Measurements from ENCODE around the gene MAPK1.
"Not testable (repeated sequence)": the region's sequence is repeated elsewhere in the genome, so short reads cannot be mapped to it uniquely, and the experiment has no call there.

The MAPK1 gene

GRCh38 chr22:21850660-21851059 is 16.8 kb downstream of the MAPK1 start:
- H3K4me3 ChIP-seq (replicated peaks in 1 of 2; ENCODE audit: low read depth in 2 of 2, low read length in 2 of 2) = no peak overlapping the region
- TF ChIP-seq, protein P1, sequence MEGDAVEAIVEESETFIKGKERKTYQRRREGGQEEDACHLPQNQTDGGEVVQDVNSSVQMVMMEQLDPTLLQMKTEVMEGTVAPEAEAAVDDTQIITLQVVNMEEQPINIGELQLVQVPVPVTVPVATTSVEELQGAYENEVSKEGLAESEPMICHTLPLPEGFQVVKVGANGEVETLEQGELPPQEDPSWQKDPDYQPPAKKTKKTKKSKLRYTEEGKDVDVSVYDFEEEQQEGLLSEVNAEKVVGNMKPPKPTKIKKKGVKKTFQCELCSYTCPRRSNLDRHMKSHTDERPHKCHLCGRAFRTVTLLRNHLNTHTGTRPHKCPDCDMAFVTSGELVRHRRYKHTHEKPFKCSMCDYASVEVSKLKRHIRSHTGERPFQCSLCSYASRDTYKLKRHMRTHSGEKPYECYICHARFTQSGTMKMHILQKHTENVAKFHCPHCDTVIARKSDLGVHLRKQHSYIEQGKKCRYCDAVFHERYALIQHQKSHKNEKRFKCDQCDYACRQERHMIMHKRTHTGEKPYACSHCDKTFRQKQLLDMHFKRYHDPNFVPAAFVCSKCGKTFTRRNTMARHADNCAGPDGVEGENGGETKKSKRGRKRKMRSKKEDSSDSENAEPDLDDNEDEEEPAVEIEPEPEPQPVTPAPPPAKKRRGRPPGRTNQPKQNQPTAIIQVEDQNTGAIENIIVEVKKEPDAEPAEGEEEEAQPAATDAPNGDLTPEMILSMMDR (IDR thresholded peaks at IDR 0.05; ENCODE audit: low read depth, low read length) = no peak
- no peak for DNase-seq (ENCODE audit: low read depth in 2 of 2)

GRCh38 chr22:21849489-21849888 is 18.0 kb downstream of the MAPK1 start:
- TF ChIP-seq, protein P1 (IDR thresholded peaks at IDR 0.05; ENCODE audit: low read depth, low read length) = no peak
- DNase-seq (ENCODE audit: low read depth in 2 of 2) = no peak
- no peak overlapping the region for H3K4me3 ChIP-seq (replicated peaks in 1 of 2; ENCODE audit: low read depth in 2 of 2, low read length in 2 of 2)

DNA sequence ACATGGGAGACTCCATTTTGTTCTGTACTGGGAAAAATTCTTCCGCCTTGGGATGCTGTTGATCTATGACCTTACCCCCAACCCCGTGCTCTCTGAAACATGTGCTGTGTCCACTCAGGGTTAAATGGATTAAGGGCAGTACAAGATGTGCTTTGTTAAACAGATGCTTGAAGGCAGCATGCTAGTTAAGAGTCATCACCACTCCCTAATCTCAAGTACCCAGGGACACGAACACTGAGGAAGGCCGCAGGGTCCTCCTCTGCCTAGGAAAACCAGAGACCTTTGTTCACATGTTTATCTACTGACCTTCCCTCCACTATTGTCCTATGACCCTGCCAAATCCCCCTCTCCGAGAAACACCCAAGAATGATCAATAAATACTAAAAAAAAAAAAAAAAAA is 19.4 kb downstream of the MAPK1 start:
- not testable (repeated sequence) for H3K4me3 ChIP-seq (replicated peaks in 1 of 2; ENCODE audit: low read depth in 2 of 2, low read length in 2 of 2); DNase-seq (ENCODE audit: low read depth in 2 of 2)

DNA sequence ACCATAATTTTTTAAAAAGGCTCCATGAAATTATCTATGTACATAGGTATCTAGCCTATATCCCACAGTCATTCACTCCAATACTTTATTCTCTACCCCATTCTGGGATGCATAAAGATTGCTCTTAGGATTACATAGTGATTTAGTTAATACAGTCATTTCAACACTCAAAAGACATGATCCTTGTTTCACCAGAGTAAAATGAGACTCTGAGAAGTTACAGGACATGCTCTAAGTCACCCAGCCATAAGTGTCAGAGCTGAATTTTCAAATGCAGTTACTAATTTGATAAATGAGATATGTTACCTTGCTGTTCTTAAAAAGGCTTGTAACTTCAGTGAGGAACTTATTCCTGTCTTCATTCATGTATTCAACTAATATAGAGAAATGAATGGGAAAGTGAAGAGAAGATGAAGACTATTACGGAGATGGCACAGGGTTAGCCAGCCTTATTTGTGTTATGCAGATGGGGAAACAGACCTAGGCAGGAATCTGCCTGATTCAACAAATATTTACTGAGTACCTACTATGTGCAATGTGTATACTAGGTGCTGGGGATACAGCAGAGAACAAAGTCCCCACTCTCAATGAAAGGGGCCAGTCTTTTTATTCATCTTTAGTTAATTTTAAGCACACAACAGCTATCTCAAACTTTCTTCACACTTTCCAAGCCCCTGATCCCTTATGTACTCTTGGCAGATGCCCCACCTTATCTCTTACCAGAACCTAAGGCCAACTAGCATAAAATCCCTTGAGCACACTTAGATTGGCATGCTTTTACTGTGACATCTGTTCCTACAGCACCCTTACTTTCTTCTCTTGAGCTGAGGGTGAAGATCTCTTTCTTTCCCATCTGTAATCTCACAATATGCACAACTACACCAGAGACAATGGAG is 21.6 kb downstream of the MAPK1 start:
- DNase-seq (ENCODE audit: low read depth in 2 of 2) = no peak
- TF ChIP-seq, protein P1 (IDR thresholded peaks at IDR 0.05; ENCODE audit: low read depth, low read length) = no peak
- no peak overlapping the region for H3K4me3 ChIP-seq (replicated peaks in 1 of 2; ENCODE audit: low read depth in 2 of 2, low read length in 2 of 2)

GRCh38 chr22:21842946-21843345 is 24.5 kb downstream of the MAPK1 start:
- H3K4me3 ChIP-seq (replicated peaks in 1 of 2; ENCODE audit: low read depth in 2 of 2, low read length in 2 of 2) = no peak overlapping the region
- no peak for DNase-seq (ENCODE audit: low read depth in 2 of 2)
- TF ChIP-seq, protein P1 (IDR thresholded peaks at IDR 0.05; ENCODE audit: low read depth, low read length) = no peak

GRCh38 chr22:21841422-21841821 is 26.0 kb downstream of the MAPK1 start:
- TF ChIP-seq, protein P1 (IDR thresholded peaks at IDR 0.05; ENCODE audit: low read depth, low read length) = no peak
- no peak overlapping the region for H3K4me3 ChIP-seq (replicated peaks in 1 of 2; ENCODE audit: low read depth in 2 of 2, low read length in 2 of 2)
- no peak for DNase-seq (ENCODE audit: low read depth in 2 of 2)

DNA sequence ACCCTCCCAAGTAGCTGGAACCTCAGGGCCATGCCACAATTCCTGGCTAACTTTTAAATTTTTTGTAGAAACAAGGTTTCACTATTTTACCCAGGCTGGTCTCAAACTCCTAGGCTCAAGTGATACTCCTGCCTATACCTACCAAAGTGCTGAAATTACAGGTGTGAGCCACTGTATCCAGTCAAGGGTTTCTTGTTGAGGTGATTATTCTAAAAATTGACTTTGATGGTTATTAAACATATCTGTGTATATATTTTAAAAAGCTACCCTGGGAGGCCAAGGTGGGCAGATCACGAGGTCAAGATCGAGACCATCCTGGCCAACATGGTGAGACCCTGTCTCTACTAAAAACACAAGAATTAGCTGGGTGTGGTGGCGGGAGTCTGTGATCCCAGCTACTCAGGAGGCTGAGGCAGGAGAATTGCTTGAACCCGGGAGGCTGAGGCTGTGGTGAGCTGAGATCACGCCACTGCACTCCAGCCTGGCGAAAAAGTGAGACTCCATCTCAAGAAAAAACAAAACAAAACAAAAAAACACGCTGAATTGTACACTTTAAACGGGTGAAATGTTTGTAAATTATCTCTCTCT is 27.1 kb downstream of the MAPK1 start:
- H3K4me3 ChIP-seq (replicated peaks in 1 of 2; ENCODE audit: low read depth in 2 of 2, low read length in 2 of 2) = no peak overlapping the region
- DNase-seq (ENCODE audit: low read depth in 2 of 2) = no peak
- TF ChIP-seq, protein P1 (IDR thresholded peaks at IDR 0.05; ENCODE audit: low read depth, low read length) = no peak

All from cardiac fibroblast (primary cell).